ENCODE measurements around the gene WWOX.

WWOX gene

GRCh38 chr16:78995441-78995840 lies 896.0 kb downstream of the WWOX start:
- DNase-seq (ENCODE audit: low spot score) = no peak

GRCh38 chr16:78996790-78997189 lies 897.3 kb downstream of the WWOX start:
- no peak for DNase-seq (ENCODE audit: low spot score)

GRCh38 chr16:78998879-78999278 lies 899.4 kb downstream of the WWOX start:
- no peak for DNase-seq (ENCODE audit: low spot score)

GRCh38 chr16:79001156-79001967 lies 901.9 kb downstream of the WWOX start:
- DNase-seq (ENCODE audit: low spot score) = no peak

GRCh38 chr16:79003026-79003609 lies 903.7 kb downstream of the WWOX start:
- no peak for DNase-seq (ENCODE audit: low spot score)

GRCh38 chr16:79004309-79004708 lies 904.9 kb downstream of the WWOX start:
- no peak for DNase-seq (ENCODE audit: low spot score)

- no peak for DNase-seq (ENCODE audit: low spot score)
Measured at GRCh38 chr16:79005096-79005495, 905.6 kb downstream of the WWOX start.

- no peak for DNase-seq (ENCODE audit: low spot score)
Measured at GRCh38 chr16:79006206-79006605, 906.8 kb downstream of the WWOX start.

GRCh38 chr16:79006765-79007164 lies 907.3 kb downstream of the WWOX start:
- no peak for DNase-seq (ENCODE audit: low spot score)

- DNase-seq (ENCODE audit: low spot score) = no peak
Measured at GRCh38 chr16:79007614-79008013, 908.2 kb downstream of the WWOX start.

GRCh38 chr16:79008036-79008868 lies 908.8 kb downstream of the WWOX start:
- DNase-seq (ENCODE audit: low spot score) = no peak

GRCh38 chr16:79008869-79009179 lies 909.4 kb downstream of the WWOX start:
- DNase-seq (ENCODE audit: low spot score) = no peak

- no peak for DNase-seq (ENCODE audit: low spot score)
Measured at GRCh38 chr16:79009896-79010295, 910.4 kb downstream of the WWOX start.

GRCh38 chr16:79011282-79011681 lies 911.8 kb downstream of the WWOX start:
- DNase-seq (ENCODE audit: low spot score) = no peak

GRCh38 chr16:79012671-79013434 lies 913.4 kb downstream of the WWOX start:
- DNase-seq (ENCODE audit: low spot score) = no peak

- DNase-seq (ENCODE audit: low spot score) = no peak
Measured at GRCh38 chr16:79013930-79014660, 914.6 kb downstream of the WWOX start.

- no peak for DNase-seq (ENCODE audit: low spot score)
Measured at GRCh38 chr16:79018650-79019429, 919.4 kb downstream of the WWOX start.

- no peak for DNase-seq (ENCODE audit: low spot score)
Measured at GRCh38 chr16:79019431-79019830, 920.0 kb downstream of the WWOX start.

- DNase-seq (ENCODE audit: low spot score) = no peak
Measured at GRCh38 chr16:79021991-79022630, 922.7 kb downstream of the WWOX start.

- no peak for DNase-seq (ENCODE audit: low spot score)
Measured at GRCh38 chr16:79026117-79026516, 926.7 kb downstream of the WWOX start.
